ENCODE data around the gene UBC.

The UBC gene

GRCh38 chr12:124862768-124863415 lies 51.6 kb downstream of the UBC start:
- peaks cover 17% of the 10 kb centered on the region for H3F3A ChIP-seq (ENCODE audit: control insufficient read depth, insufficient read depth)
- no peaks in the 10 kb centered on the region for H3K9me3 ChIP-seq (ENCODE audit: control insufficient read depth, insufficient read depth, low read length)
- peak overlapping the region; percentile 69 for H3K27ac ChIP-seq (ENCODE audit: low read depth, low read length)
- H3K27me3 ChIP-seq (ENCODE audit: control insufficient read depth, low read length): no peaks in the 10 kb centered on the region
- peaks cover 56% of the 10 kb centered on the region for H3K79me2 ChIP-seq (ENCODE audit: control insufficient read depth, low read length)
- peak overlapping the region; percentile 93 for H3K4me2 ChIP-seq (ENCODE audit: low read length)
- H3K9me2 ChIP-seq (replicated peaks; ENCODE audit: control insufficient read depth, low read length): no peaks in the 10 kb centered on the region
- peaks cover 7% of the 10 kb centered on the region; the same call in 1 of the 2 replicates for H4K20me1 ChIP-seq (ENCODE audit: control insufficient read depth, insufficient read depth, low read depth, low read length)
- peak overlapping the region; percentile 83 for H3K4me3 ChIP-seq (ENCODE audit: low read length)
- TF ChIP-seq EZH2phosphoT487 (IDR thresholded peaks at IDR 0.05; ENCODE audit: borderline replicate concordance, low read length): no peak
- H3K4me1 ChIP-seq (ENCODE audit: control insufficient read depth, low read length): peaks cover 79% of the 10 kb centered on the region
- H3K36me3 ChIP-seq (ENCODE audit: control insufficient read depth, low read length): peaks cover 52% of the 10 kb centered on the region

GRCh38 chr12:124861898-124862676 lies 52.4 kb downstream of the UBC start:
- Histone ChIP-seq H3K36me3 (ENCODE audit: control insufficient read depth, low read length) (peaks cover 60% of the 10 kb centered on the region), H3K4me2 (ENCODE audit: low read length) (peak overlapping the region; percentile 93), H3K4me3 (ENCODE audit: low read length) (peak overlapping the region; percentile 83), H3K79me2 (ENCODE audit: control insufficient read depth, low read length) (peaks cover 64% of the 10 kb centered on the region), H3K9me3 (ENCODE audit: control insufficient read depth, insufficient read depth, low read length) (no peaks in the 10 kb centered on the region), H4K20me1 (ENCODE audit: control insufficient read depth, insufficient read depth, low read depth, low read length) (peaks cover 7% of the 10 kb centered on the region; the same call in 1 of the 2 replicates), H3K27ac (ENCODE audit: low read depth, low read length) (peak overlapping the region; percentile 69), H3F3A (ENCODE audit: control insufficient read depth, insufficient read depth) (peaks cover 9% of the 10 kb centered on the region), H3K9me2 (replicated peaks; ENCODE audit: control insufficient read depth, low read length) (no peaks in the 10 kb centered on the region), H3K4me1 (ENCODE audit: control insufficient read depth, low read length) (peaks cover 79% of the 10 kb centered on the region), H3K27me3 (ENCODE audit: control insufficient read depth, low read length) (no peaks in the 10 kb centered on the region)
- TF ChIP-seq CTCF (IDR thresholded peaks at IDR 0.05; ENCODE audit: low read depth, low read length, poor library complexity, severe bottlenecking) (no peak), EZH2phosphoT487 (IDR thresholded peaks at IDR 0.05; ENCODE audit: borderline replicate concordance, low read length) (no peak)
